Psoas muscle (tissue), 8 donors: Measurements from ENCODE around the gene TRIM61. TPM values are rescaled to one million over a fixed set of nuclear protein-coding genes. Genes with fewer than 3 reads are reported as not detected.
"Not testable (repeated sequence)": the region's sequence is repeated elsewhere in the genome, so short reads cannot be mapped to it uniquely, and the experiment has no call there.

Experiments
- ATAC-seq, 4 donors: fragments of 200-7000 bp; cut with Tn5 transposase; one replicate each; pipeline ENCODE4 v1.9.1; 2020; ENCODE audit warnings: moderate library complexity in 3 of 4, mild to moderate bottlenecking in 2 of 4
- DNase-seq, 2 donors: peaks; one replicate each; pipeline ENCODE4 v3.0.0-alpha.2; 2020
- H3K27ac ChIP-seq: fragments of 200-600 bp; one replicate; pipeline ENCODE4 v1.8.0; 2022
- H3K27me3 ChIP-seq, 3 donors: fragments of 200-600 bp in 1 of 3; one replicate each; pipeline versions ENCODE4 v1.6.1 to v1.8.0; 2013 to 2022; ENCODE audit warnings: low read length in 2 of 3, mild to moderate bottlenecking in 2 of 3, moderate library complexity in 1 of 3; ENCODE audit not compliant: insufficient read depth in 3 of 3
- H3K36me3 ChIP-seq, 2 donors: fragments of 200-600 bp in 1 of 2; one replicate each; pipeline versions ENCODE4 v1.6.1 to v1.8.0; 2013 to 2022; ENCODE audit warnings: low read depth in 1 of 2, mild to moderate bottlenecking in 1 of 2, moderate library complexity in 1 of 2; ENCODE audit not compliant: insufficient read depth in 1 of 2
- H3K4me1 ChIP-seq: fragments of 200-600 bp; one replicate; pipeline ENCODE4 v1.8.0; 2022
- H3K4me3 ChIP-seq: fragments of 200-600 bp; one replicate; pipeline ENCODE4 v1.8.0; 2022; ENCODE audit warnings: mild to moderate bottlenecking
- H3K9me3 ChIP-seq: fragments of 200-600 bp; one replicate; pipeline ENCODE4 v1.8.0; 2022
- CTCF ChIP-seq: fragments of 200-600 bp; IDR thresholded peaks from one replicate; pipeline ENCODE4 v1.8.0; 2022; ENCODE audit warnings: antibody characterized with exemption
- WGBS, 3 donors: extraction: QIAGEN DNeasy Blood & Tissue Kit; methylation state at CpG; one replicate each; pipeline versions ENCODE4 v1.1.6 to v1.1.7; 2013; 5-methylcytosine and 5-hydroxymethylcytosine counted together
- intact Hi-C, 2 donors: fragments of 100-400 bp; cut with DNase I; formaldehyde crosslinking; loops; one replicate each; pipeline versions ENCODE4 v1.11.0 to v1.14.2; 2022
- polyA plus RNA-seq, 3 donors: library from polyadenylated mRNA; stranded (reverse); fragments of 200-250 nt; gene quantifications; one replicate each; pipeline ENCODE4 v1.2.3, GENCODE V29; 2013
- total RNA-seq, 4 donors: library from RNA; stranded (reverse); fragmentation: NEBNext Ultra II Directional in 2 of 4; extraction: Animal tissue kit (Norgen Biotek cat#: 25700) in 2 of 4; gene quantifications; one replicate each; pipeline versions ENCODE4 v1.2.1 to v1.2.4, GENCODE V29; 2021 to 2023
- donor health status: healthy with polysubstance abuse.
- donor health status: DM: no; HTN: no; CAD: no; lungs with moderate emphysema.
- donor health status: Bipolar disorder and iron deficiency.
- donor health status: healthy.
- donor health status: DM: yes; HTN: yes; CAD: no.
- donor health status: DM: no; HTN: no; CAD: no.
- donor health status: DM: no; HTN: no; CAD: no.
- donor health status: DM: yes; HTN: yes; CAD: no.

Gene TRIM61
- total and polyA plus RNA-seq, 7 donors: 0.08 to 0.58 (median 0.26) TPM; not detected in 4

GRCh38 chr4:164935363-164935762 is 42.1 kb downstream of the TRIM61 start:
- no peaks in the 10 kb centered on the region for H3K4me1 ChIP-seq
- no peaks in the 10 kb centered on the region for H3K9me3 ChIP-seq
- intact Hi-C loops: no loop called here
- DNase-seq (no peak), ATAC-seq (no peak)
- TF ChIP-seq CTCF: no peak
- H3K36me3 ChIP-seq: no peaks in the 10 kb centered on the region
- H3K4me3 ChIP-seq: no peak overlapping the region
- 38 to 78% (median 51%) methylated on average over 1 of the region's 1 CpG for WGBS, 3 donors
- no peaks in the 10 kb centered on the region for H3K27me3 ChIP-seq
- no peak overlapping the region for H3K27ac ChIP-seq

- H3K4me3 ChIP-seq: no peak overlapping the region
- H3K27ac ChIP-seq: no peak overlapping the region
- H3K4me1 ChIP-seq: no peaks in the 10 kb centered on the region
- no peaks in the 10 kb centered on the region for H3K36me3 ChIP-seq
- intact Hi-C loops: no loop called here
- ATAC-seq: no peak
- no peak for TF ChIP-seq CTCF
- no peaks in the 10 kb centered on the region for H3K9me3 ChIP-seq
- WGBS, 3 donors: 83 to 99% (median 91%) methylated on average over 10 to 11 of the region's 11 CpGs
- no peak for DNase-seq
- H3K27me3 ChIP-seq: no peaks in the 10 kb centered on the region
Observed at GRCh38 chr4:164933244-164933643, 44.2 kb downstream of the TRIM61 start.

GRCh38 chr4:164931551-164932324 is 45.7 kb downstream of the TRIM61 start:
- no peak overlapping the region for H3K27ac ChIP-seq
- WGBS, 3 donors: 44 to 67% (median 54%) methylated on average over 5 of the region's 5 CpGs
- H3K36me3 ChIP-seq: no peaks in the 10 kb centered on the region
- ATAC-seq: no peak
- H3K4me3 ChIP-seq: no peak overlapping the region
- H3K4me1 ChIP-seq: no peaks in the 10 kb centered on the region
- no peak for TF ChIP-seq CTCF
- intact Hi-C loops: no loop called here
- no peaks in the 10 kb centered on the region for H3K9me3 ChIP-seq
- no peak for DNase-seq
- H3K27me3 ChIP-seq: no peaks in the 10 kb centered on the region

- ATAC-seq: no peak
- Histone ChIP-seq H3K4me3 (no peak overlapping the region), H3K27me3 (no peaks in the 10 kb centered on the region), H3K27ac (no peak overlapping the region), H3K9me3 (no peaks in the 10 kb centered on the region), H3K36me3 (no peaks in the 10 kb centered on the region), H3K4me1 (no peaks in the 10 kb centered on the region)
- intact Hi-C loops: no loop called here
- WGBS, 3 donors: 94 to 99% (median 97%) methylated on average over 5 of the region's 5 CpGs
- no peak for DNase-seq
- TF ChIP-seq CTCF: no peak
Observed at GRCh38 chr4:164930647-164931046, 46.8 kb downstream of the TRIM61 start.

GRCh38 chr4:164927101-164927500 is 50.4 kb downstream of the TRIM61 start:
- H3K27ac ChIP-seq, DNase-seq, H3K27me3 ChIP-seq, H3K4me3 ChIP-seq, intact Hi-C loops, H3K4me1 ChIP-seq, H3K9me3 ChIP-seq, H3K36me3 ChIP-seq, ATAC-seq: not testable (repeated sequence)
- 29 to 65% (median 51%) methylated on average over 2 of the region's 2 CpGs for WGBS, 3 donors
